RWPE2 (cell line): ENCODE measurements around the gene MUC22.

ENCODE experiments used
- ATAC-seq: fragments of 200-7000 bp; cut with Tn5 transposase; 3 replicates; pipeline ENCODE4 v1.9.1; 2021; ENCODE audit warnings: low read depth
- DNase-seq: peaks from one replicate; pipeline ENCODE4 v3.0.0-alpha.2; 2020; ENCODE audit warnings: low spot score
- H3K27ac ChIP-seq: fragments of 450-650 bp; 2 replicates; pipeline ENCODE4 v1.5.1; 2017; ENCODE audit warnings: mild to moderate bottlenecking; ENCODE audit not compliant: poor library complexity, severe bottlenecking
- H3K27me3 ChIP-seq: fragments of 250-450 bp; sonication (Bioruptor Pico); 2 replicates; pipeline ENCODE4 v1.5.1; 2021; ENCODE audit warnings: mild to moderate bottlenecking, moderate library complexity; ENCODE audit not compliant: insufficient read depth, poor library complexity, severe bottlenecking
- H3K36me3 ChIP-seq: fragments of 250-450 bp; sonication (Bioruptor Pico); 2 replicates; pipeline ENCODE4 v1.5.1; 2020; ENCODE audit warnings: low read depth, mild to moderate bottlenecking, moderate library complexity
- H3K4me1 ChIP-seq: fragments of 250-450 bp; sonication (Bioruptor Pico); 2 replicates; pipeline ENCODE4 v1.5.1; 2021; ENCODE audit warnings: mild to moderate bottlenecking, moderate library complexity; ENCODE audit not compliant: insufficient read depth, poor library complexity, severe bottlenecking
- H3K4me3 ChIP-seq: fragments of 250-450 bp; sonication (Bioruptor Pico); 2 replicates; pipeline ENCODE4 v1.5.1; 2021; ENCODE audit warnings: mild to moderate bottlenecking, moderate library complexity; ENCODE audit not compliant: severe bottlenecking
- H3K9me3 ChIP-seq: fragments of 250-450 bp; sonication (Bioruptor Pico); 2 replicates; pipeline ENCODE4 v1.5.1; 2021; ENCODE audit warnings: mild to moderate bottlenecking, moderate library complexity; ENCODE audit not compliant: severe bottlenecking
- TF ChIP-seq, protein P1 (sequence below): fragments of 450-650 bp; IDR thresholded peaks from one replicate; pipeline ENCODE4 v1.5.1; 2017; ENCODE audit warnings: mild to moderate bottlenecking, moderate library complexity; ENCODE audit not compliant: poor library complexity, severe bottlenecking

MUC22 gene

DNA sequence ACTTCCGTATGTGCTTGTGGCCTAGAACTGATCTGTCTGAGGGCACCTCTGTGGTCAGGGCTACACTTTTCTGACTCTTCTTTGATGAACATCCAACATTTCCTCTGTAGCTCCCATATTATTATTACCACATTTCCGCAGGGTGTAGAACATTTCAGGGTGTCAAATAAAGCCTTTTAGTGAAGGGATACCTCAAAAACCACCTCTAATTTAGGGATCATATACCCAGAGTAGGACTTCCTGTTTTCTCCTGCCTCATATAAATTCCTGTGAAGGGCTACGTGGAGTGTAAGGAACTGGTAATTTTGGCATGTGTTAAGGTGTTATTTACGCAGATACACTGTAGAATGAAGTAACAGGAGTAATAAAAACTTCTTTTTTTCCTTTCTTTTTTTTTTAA, 5.5 kb upstream of the MUC22 start:
- no peak for ATAC-seq
- DNase-seq, result no peak
- Histone ChIP-seq H3K4me3 (no peak overlapping the region), H3K9me3 (no peaks in the 10 kb centered on the region), H3K27ac (no peak overlapping the region), H3K4me1 (peaks cover 15% of the 10 kb centered on the region), H3K27me3 (no peaks in the 10 kb centered on the region), H3K36me3 (no peaks in the 10 kb centered on the region)
- TF ChIP-seq, protein P1, sequence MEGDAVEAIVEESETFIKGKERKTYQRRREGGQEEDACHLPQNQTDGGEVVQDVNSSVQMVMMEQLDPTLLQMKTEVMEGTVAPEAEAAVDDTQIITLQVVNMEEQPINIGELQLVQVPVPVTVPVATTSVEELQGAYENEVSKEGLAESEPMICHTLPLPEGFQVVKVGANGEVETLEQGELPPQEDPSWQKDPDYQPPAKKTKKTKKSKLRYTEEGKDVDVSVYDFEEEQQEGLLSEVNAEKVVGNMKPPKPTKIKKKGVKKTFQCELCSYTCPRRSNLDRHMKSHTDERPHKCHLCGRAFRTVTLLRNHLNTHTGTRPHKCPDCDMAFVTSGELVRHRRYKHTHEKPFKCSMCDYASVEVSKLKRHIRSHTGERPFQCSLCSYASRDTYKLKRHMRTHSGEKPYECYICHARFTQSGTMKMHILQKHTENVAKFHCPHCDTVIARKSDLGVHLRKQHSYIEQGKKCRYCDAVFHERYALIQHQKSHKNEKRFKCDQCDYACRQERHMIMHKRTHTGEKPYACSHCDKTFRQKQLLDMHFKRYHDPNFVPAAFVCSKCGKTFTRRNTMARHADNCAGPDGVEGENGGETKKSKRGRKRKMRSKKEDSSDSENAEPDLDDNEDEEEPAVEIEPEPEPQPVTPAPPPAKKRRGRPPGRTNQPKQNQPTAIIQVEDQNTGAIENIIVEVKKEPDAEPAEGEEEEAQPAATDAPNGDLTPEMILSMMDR, result no peak

DNA sequence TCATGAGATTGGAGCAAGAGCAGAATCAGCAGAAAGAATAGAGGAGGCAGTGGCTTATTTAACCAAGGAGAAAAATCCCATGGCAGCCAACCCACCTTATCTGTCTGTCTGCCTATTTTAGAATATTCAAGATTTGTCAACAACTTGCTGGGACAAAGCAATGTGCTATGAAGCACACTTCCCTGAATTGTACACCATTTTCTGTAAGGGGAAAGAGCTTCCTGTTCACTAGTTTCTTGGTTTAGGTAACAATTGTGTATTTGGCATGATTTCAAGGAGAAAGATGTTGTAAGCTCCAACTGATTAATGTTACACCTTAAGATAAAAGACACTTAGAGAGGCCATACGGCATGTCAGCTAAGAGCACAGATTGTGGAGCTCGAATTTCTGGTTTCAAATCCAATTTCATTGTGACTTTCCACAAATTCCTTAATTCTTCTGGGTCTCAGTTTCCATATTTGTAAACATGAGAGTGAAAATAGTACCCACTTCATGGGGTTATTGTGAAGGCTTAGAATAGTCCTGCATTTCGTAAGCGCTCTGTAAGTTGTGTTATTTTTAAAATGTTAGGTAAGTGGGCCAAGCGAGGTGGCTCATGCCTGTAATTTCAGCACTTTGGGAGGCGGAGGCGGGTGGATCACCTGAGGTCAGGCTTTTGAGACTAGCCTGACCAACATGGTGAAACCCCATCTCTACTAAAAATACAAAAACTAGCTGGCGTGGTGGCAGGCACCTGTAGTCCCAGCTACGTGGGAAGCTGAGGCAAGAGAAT, 4.8 kb upstream of the MUC22 start:
- peaks cover 15% of the 10 kb centered on the region for H3K4me1 ChIP-seq
- no peak overlapping the region for H3K27ac ChIP-seq
- TF ChIP-seq, protein P1, result no peak
- no peaks in the 10 kb centered on the region for H3K27me3 ChIP-seq
- no peak for ATAC-seq
- no peaks in the 10 kb centered on the region for H3K9me3 ChIP-seq
- no peak overlapping the region for H3K4me3 ChIP-seq
- DNase-seq, result no peak
- no peaks in the 10 kb centered on the region for H3K36me3 ChIP-seq

DNA sequence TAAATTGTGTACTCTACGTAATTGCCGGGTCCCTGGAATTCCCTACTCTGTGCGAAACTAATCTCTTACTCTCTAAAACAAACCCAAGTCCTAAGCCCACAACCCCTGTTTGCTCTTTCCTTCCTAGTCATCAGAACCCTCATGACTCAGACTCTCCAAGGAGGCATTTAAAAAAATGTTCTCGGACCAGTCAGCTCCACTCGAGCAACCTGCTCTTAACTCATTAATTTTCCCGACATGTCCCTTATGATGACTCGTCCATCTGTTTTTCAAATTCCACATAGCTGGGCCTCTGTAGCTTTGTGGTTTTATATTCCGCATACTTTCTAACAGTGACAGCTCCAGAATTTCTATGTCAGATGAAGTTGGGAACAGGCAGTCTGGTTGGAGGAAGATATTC, 2.6 kb upstream of the MUC22 start:
- peaks cover 15% of the 10 kb centered on the region for H3K4me1 ChIP-seq
- no peaks in the 10 kb centered on the region for H3K9me3 ChIP-seq
- ATAC-seq (peak; percentile 82), DNase-seq (no peak)
- no peaks in the 10 kb centered on the region for H3K27me3 ChIP-seq
- H3K36me3 ChIP-seq, result no peaks in the 10 kb centered on the region
- peak overlapping the region; percentile 27 for H3K27ac ChIP-seq
- TF ChIP-seq, protein P1, result no peak
- H3K4me3 ChIP-seq, result no peak overlapping the region

DNA sequence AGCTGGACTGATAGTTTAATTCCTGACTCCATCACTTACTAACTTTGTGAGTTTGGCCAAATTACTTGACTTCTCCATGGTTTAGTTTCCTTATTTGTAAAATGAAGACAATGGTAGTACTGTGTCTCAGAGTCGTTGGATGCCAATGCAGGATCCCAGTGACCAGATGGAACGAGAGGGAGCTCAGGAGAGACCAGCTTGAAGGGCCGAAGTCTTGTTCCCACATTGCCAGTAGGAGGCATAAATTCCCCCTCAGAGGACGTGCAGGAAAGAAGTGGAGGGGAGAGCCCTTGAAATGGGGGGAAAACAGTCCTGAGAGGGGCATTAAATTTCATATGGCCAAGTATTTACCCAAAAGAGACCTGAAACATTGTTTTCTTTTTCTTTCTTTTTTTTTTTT, 2.1 kb upstream of the MUC22 start:
- Histone ChIP-seq H3K4me1 (peaks cover 15% of the 10 kb centered on the region), H3K27ac (peak overlapping the region; percentile 27), H3K4me3 (no peak overlapping the region), H3K9me3 (no peaks in the 10 kb centered on the region), H3K27me3 (no peaks in the 10 kb centered on the region), H3K36me3 (no peaks in the 10 kb centered on the region)
- no peak for DNase-seq
- TF ChIP-seq, protein P1, result no peak
- ATAC-seq, result no peak

DNA sequence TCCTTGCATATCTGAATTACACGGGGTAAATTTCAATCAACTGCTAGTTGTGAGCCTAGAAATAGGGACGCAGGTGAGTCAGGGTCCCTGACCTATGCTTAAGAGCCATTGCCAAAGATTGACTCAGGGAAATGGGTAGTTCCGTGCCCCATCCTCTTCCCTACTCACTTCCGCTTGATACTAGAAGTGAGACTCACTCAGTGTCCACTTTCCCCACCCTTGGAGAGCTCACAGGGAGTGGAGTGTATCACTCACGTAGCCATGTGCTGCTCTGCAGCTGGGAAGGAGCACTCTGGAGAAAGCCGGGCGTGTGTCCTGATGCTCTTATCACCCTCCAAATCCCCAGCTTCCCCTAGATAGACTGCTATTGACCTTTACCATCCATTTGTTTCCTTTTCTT, 543 bp upstream of the MUC22 start:
- Histone ChIP-seq H3K4me3 (no peak overlapping the region), H3K36me3 (no peaks in the 10 kb centered on the region), H3K27me3 (no peaks in the 10 kb centered on the region), H3K4me1 (peaks cover 15% of the 10 kb centered on the region), H3K9me3 (no peaks in the 10 kb centered on the region), H3K27ac (no peak overlapping the region)
- DNase-seq (no peak), ATAC-seq (no peak)
- TF ChIP-seq, protein P1, result no peak
